HepG2 (cell line): ENCODE measurements around the gene PRKAG1. TPM values are rescaled to one million over a fixed set of nuclear protein-coding genes. Genes with fewer than 3 reads are reported as not detected.

Experiments
- ARHGAP35 ChIP-seq: sonication (generic); formaldehyde crosslinking; IDR thresholded peaks from 2 replicates; pipeline ENCODE4 v1.9.0; 2022; ENCODE audit warnings: mild to moderate bottlenecking, inconsistent platforms, moderate library complexity, missing genetic modification reagents, borderline replicate concordance
- BCLAF1 ChIP-seq: fragments of 450-650 bp; IDR thresholded peaks from 2 replicates; pipeline ENCODE4 v1.6.1; 2017; ENCODE audit warnings: mild to moderate bottlenecking
- CCDC6 ChIP-seq: sonication (generic); formaldehyde crosslinking; IDR thresholded peaks from 2 replicates; pipeline ENCODE4 v1.8.1; 2022; ENCODE audit warnings: mild to moderate bottlenecking, missing genetic modification reagents, moderate library complexity
- CTCF ChIP-seq: sonication (generic); formaldehyde crosslinking; IDR thresholded peaks from 2 replicates; pipeline ENCODE4 v1.5.0; 2020; ENCODE audit warnings: mild to moderate bottlenecking, missing genetic modification reagents, moderate library complexity
- FOXM1 ChIP-seq: sonication (generic); formaldehyde crosslinking; IDR thresholded peaks from 2 replicates; pipeline ENCODE4 v1.5.0; 2020; ENCODE audit warnings: missing genetic modification reagents
- KDM5B ChIP-seq: sonication (generic); formaldehyde crosslinking; IDR thresholded peaks from 2 replicates; pipeline ENCODE4 v1.4.0; 2020; ENCODE audit warnings: missing genetic modification reagents, mild to moderate bottlenecking, borderline replicate concordance
- NFE2L2 ChIP-seq: fragments of 150-350 bp; IDR thresholded peaks from 2 replicates; pipeline ENCODE4 v1.6.1; 2014; ENCODE audit warnings: low read length
- NFIB ChIP-seq: sonication (generic); formaldehyde crosslinking; IDR thresholded peaks from 2 replicates; pipeline ENCODE4 v1.9.0; 2021; ENCODE audit warnings: missing genetic modification reagents, mild to moderate bottlenecking, borderline replicate concordance
- SMARCE1 ChIP-seq: fragments of 450-650 bp; IDR thresholded peaks from 2 replicates; pipeline ENCODE4 v1.6.1; 2017; ENCODE audit warnings: borderline replicate concordance
- SRSF1 ChIP-seq: fragments of 200-400 bp; formaldehyde crosslinking; optimal IDR thresholded peaks from 2 replicates; pipeline ENCODE3; 2017; ENCODE audit warnings: mild to moderate bottlenecking, low read depth, low read length, moderate library complexity
- TERF1 ChIP-seq: sonication (generic); formaldehyde crosslinking; IDR thresholded peaks from 2 replicates; pipeline ENCODE4 v1.8.0; 2022; ENCODE audit warnings: mild to moderate bottlenecking, missing genetic modification reagents, moderate library complexity
- ZBTB39 ChIP-seq: sonication (generic); formaldehyde crosslinking; IDR thresholded peaks from 2 replicates; pipeline ENCODE4 v1.5.0; 2020; ENCODE audit warnings: missing genetic modification reagents
- ZNF574 ChIP-seq: sonication (generic); formaldehyde crosslinking; IDR thresholded peaks from 2 replicates; pipeline ENCODE4 v1.4.0; 2020; ENCODE audit warnings: missing genetic modification reagents
- ZNF629 ChIP-seq: sonication (generic); formaldehyde crosslinking; conservative IDR thresholded peaks from 2 replicates; pipeline ENCODE4 v1.5.0; 2020; ENCODE audit warnings: missing genetic modification reagents
- ZUFSP ChIP-seq: sonication (generic); formaldehyde crosslinking; IDR thresholded peaks from 2 replicates; pipeline ENCODE4 v1.9.0; 2021; ENCODE audit warnings: missing genetic modification reagents, mild to moderate bottlenecking, borderline replicate concordance
- polyA plus RNA-seq, 8 experiments: library from polyadenylated mRNA; depleted of rRNA in 3 of 8; stranded (reverse) in 7 of 8; unstranded in 1 of 8; fragments of >200 nt; fragmentation: Illumina TruSeq in 4 of 8; extraction: Trizol in 4 of 8; gene quantifications; 2 replicates each; pipeline versions ENCODE4 v1.2.1 to v1.2.3, GENCODE V29; 2011 to 2016; ENCODE audit warnings: low read depth in 4 of 8, missing spikeins in 1 of 8, mixed read lengths in 1 of 8; ENCODE audit not compliant: insufficient read depth in 1 of 8
- total RNA-seq, 5 experiments: library from RNA; depleted of rRNA; stranded (reverse); fragments of >200 nt; fragmentation: Illumina TruSeq; extraction: Trizol; gene quantifications; 2 replicates each; pipeline ENCODE4 v1.2.3, GENCODE V29; 2016; ENCODE audit warnings: low read depth in 1 of 5

PRKAG1 gene
- total and polyA plus RNA-seq, 2 of the 13 experiments (the other 11 are each of a cell fraction or from before 2014, with no cell fraction given) = 26.1 to 32.8 TPM

- TF ChIP-seq ZBTB39 (CRISPR knock-in tag) (no peak), ZNF629 (no peak), TERF1 (no peak), SRSF1 (no peak), KDM5B (peak; percentile 95), CTCF (no peak), FOXM1 (CRISPR knock-in tag) (no peak), ZNF574 (peak; percentile 61), NFIB (CRISPR knock-in tag) (peak; percentile 76; the same call in 1 of the 2 replicates), CCDC6 (CRISPR knock-in tag) (0 out of 2 replicates have a peak, but pooled peaks have one; percentile 19), NFE2L2 (no peak), BCLAF1 (no peak), ZUFSP (CRISPR knock-in tag) (no peak), ARHGAP35 (CRISPR knock-in tag) (no peak; the same call in none of the 2 replicates), SMARCE1 (no peak)
Observed at GRCh38 chr12:48998497-48999353, 19.9 kb downstream of the PRKAG1 start (continued).
